IPS-NIHi11 (cell line): ENCODE data around the gene IFI27.

Experiments used
- DNase-seq: peaks from one replicate; pipeline ENCODE4 v3.0.0; 2012; ENCODE audit warnings: mixed read lengths, low spot score

IFI27 gene

DNA sequence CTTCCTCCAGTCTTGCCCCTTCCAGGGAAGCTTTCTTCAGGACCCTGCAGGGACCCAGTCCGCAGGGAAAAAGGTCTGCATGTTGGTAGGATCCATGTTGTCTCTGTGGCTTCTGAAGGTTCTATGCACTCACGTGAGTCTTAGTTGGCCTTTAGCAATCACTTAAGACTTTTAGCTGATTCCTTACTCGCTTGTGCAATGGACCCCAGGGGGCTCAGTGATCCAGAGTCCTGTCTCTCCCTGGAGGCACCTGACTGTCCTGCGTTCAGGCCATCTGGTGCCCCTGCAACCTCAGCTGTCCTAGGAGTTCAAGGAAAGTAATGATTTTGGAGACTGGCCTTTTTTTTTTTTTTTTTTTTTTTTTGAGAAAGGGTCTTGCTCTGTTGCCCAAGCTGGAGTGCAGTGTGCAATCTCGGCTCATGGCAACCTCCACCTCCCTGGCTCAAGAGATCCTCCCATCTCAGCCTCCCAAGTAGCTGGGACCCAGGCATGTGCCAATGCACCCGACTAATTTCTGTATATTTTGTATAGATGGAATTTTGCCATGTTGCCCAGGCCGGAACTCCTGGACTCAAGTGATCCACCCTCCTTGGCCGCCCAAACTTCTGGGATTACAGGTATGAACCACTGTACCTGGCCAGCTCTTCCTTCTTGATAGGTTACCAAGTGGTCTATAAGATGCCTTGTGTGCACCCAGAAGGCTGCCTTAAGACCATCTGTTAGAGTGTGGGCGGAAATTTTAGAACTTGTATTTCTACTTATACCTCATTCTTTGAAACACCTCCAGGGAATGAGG is 14.2 kb downstream of the IFI27 start:
- no peak for DNase-seq

DNA sequence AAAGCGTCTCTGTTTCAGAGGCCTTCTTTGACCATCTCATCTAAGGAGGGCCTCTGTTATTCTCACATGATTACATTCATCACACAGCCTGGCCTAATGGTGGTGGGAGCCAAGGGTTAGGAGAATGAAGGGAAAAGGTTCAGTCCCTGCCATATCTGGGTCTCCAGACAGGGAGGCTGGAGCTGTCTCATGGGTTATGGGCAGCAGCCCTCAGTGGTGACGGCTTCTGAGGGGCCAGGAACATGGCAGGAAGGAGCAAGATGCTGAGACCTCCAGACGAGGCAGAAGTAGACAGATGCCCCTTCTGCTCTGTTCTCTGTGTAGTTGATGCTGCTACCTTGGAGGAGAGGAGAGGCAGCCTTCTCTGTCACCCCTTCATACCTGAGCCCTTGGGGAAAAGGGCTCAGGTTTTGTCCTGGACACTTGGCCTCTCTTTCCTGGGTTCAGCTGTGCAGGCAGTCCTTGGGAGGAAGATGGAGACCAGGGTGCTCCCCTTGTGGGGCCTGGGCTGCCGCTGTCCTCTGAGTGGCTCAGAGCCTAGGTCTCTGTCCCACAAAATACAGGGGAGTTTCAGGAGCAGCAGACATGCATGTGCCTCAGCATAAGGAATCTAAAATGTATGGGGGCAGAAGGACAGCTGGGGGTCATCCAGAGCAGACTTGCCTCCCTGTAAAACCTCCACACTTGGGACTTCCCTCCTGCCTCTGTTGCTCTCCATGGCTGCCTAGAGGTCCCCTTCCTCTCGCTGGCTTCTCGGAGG is 15.3 kb downstream of the IFI27 start:
- DNase-seq, result no peak

DNA sequence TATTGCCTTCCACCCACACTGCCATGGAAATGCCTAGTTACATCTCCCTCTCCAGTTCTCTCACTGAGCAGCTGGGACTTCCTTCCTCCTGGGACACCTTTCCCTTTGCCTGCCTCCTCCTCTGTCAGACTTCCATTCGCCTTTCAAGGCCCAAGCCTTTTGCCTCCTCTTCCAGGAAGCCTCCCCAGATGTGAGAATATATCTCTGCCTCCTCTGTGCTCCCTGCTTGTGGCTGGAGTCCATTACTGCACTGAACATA is 15.8 kb downstream of the IFI27 start:
- no peak for DNase-seq

DNA sequence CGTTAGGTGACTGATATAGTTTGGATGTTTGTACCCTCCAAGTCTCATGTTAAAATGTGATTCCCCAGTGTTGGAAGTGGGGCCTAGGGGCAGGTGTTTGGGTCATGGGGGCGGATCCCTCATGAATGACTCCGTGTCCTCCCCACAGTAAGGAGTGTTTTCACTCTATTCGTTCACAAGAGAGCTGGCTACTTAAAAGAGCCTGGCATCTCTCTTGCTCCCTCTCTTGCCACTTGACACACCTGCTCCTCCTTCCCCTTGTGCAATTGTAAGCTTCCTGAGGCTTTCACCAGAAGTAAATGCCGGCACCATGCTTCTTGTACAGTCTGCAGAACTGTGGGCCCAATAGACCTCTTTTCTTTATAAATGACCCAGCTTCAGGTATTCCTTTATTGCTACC is 16.3 kb downstream of the IFI27 start:
- DNase-seq, result no peak

DNA sequence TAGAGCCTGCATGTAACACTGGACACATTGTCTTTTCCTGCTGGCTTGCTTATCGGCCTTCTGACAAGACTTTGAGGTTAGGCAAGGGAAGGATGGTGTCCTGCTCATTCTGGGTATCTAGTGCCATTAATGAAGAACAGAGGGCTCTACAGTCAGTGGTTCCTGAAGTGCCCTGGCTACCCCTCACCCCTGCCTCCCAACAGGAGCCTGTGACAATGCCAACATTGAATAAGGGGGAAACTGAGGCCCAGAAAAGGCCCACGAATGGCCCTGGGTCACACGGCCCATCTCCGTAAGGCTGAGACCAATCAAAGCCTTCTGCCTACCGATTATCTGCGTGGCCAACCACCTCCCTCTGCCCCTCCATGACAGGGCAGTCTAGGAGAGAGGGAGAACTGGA is 16.8 kb downstream of the IFI27 start:
- no peak for DNase-seq

DNA sequence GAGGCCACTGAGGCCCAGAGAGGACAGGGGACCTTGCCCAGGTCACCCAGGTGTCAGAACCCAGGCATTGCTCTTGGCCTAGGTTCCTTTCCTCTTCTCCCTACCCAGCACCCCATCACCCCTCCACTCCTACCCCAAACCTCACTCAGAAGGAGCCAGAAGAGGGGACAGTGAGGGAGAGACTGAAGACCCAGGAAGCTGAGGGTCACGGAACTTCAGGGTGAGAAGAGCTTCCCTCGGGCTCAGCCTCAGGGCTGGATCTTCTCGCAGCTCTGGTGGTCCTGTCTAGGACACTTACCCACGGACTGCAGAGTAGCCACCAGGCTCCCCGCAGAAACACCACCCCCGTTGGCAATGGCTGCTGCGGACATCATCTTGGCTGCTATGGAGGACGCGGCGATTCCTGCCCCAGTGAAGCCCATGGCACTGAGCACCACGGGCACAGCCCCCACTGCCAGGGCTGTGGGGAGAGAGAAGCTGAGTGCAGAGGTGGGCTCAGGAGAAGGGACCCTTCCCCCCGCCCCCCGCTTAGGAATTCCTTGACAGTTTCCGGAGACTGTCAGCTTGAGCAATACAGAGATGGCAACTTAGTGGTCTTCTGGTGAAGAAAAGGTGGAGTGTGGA is 17.8 kb downstream of the IFI27 start:
- DNase-seq, result no peak

DNA sequence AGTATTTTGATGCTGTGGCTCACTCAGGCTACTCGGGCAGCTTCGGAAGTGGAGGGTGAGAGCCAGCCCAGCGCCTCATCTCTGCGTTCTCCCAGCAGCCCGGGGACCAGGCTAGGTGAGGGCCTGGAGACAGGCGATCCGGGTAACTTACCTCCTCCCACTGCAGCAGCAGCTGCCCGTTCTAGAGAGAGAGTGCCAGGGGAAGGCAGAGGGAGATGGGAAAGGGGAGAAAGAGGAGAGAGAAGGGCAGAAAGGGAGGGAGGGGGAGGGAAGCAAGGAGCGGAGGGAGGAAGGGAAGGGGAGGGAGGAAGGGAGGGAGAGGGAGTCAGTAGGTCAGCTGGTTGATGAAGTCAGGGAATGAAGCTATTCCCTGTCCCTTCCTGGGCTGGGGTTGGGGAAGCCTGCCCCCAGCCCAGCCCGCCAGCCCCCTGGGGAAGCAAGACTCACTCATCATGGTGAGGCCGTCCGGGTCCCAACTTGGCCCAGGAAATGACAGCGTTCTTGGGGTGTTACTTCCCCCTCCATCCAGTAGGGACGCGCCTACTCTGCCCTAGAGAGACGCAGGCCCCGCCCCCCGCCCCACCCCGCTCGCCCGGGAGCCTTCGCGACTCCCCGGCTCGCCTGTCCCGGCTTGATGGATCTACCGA is 18.7 kb downstream of the IFI27 start, which contains the start of gene IFI27L2:
TSS of gene IFI27L2 (minus strand) at position 494 of the 647 bp plus-strand sequence. CDS start at position 454, 40 bp downstream.
- DNase-seq, result peak; percentile 92

DNA sequence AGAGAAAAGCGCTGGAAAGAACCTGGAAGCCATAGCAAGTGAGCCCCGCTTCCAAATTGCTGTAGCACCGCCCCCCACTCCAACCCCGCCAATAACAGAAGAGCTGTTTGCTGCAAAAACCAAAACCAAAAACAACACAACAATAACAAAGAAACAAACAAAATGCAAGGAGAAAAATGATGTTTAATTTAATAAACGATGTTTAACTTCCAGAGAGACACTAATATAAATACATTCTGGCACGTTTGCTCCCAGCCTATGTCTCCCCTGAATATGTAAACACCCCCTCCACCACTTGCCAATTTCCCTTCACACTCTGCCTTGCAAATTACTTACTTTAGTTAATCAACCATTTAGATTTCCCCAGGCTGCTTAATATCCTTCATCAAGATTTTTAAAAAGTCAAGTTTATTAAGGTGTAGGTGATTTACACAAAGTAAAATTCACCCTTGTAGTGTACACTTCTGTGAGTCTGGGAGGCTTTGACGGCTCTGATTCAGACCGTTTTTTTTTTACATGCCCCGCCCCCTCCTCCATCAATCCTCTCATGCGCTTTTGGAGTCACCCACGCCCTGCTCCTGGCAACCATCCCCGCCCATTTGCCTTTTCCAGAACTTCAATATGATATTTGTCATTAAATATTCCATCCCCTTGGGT is 19.4 kb downstream of the IFI27 start:
- DNase-seq, result peak; percentile 55

DNA sequence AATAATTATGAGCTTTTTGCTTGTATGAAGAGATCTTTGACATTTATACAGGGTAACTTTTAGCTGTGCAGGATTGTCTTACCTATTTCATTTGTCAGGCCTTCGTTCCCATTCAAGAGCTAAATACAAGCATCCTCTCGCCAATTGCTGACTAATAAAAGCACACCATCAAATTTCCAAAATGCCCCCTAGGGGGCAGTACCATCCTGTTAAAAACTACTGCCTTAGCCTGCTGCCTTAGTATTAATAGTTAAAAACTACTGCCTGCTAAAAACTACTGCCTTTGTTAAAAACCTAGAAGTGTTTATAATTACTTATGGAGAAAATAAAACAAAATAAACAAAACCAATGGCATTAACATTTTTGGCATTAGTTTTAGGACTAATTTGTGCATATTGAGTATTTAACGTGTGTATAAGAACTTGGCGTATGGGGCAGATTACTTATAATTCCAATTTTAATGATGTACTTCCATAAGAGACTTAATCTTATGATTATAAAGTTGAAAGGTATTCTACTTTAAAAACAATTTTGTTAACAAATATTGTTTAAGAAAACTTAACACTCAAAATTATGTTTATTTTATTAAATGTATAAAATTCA is 21.9 kb downstream of the IFI27 start:
- DNase-seq, result peak; percentile 48

DNA sequence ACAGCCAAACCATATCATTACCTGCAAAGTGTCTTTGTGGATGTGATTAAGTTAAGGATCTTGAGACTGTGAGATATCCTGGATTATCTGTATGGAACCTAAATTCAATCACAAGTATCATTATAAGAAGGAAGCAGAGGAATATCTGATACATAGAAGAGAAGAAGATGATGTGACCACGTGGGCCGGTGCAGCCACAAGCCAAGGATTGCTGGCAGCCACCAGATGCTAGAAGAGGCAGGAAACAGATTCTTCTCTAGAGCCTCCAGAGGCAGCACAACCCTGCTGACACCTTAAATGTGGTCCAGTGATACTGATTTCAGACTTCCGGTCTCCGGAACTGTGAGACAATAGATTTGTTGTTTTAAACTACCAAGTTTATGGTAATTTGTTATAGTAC is 24.9 kb downstream of the IFI27 start:
- no peak for DNase-seq

DNA sequence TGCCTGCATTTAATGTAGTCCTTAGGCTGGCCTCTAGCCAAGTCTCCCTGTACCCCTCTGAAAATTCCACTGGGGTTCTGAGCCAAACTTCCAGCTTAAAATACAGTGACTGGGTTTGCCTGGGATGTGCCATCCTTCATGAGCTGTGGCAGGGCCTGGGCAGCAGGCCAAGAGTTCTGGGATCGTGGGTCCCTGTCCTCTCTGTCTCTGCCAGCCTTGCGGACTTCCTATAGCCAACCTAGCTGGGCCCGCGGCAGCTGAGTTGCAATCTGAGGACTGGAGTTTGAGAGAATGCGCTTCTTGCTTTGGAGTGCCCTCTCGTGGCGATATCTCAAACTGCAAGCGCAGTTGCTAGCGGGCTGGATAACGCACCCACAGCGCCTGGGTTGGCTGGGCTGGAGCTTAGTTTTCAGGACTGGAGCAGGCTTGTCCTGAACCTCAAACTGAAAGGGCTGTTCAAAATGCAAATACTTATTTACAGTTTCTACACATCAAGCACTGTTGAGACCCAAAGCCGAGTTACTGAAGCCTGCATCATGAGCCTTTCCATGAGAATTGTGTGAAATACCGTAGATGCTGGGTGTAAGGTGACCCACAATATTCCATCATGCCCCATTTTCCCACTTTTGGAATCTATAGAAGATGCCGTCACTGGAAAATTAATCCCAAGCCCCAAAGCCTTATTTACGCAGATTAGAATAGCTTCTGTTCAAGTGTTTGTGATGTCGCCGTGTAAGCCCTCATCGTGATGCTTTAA is 26.2 kb downstream of the IFI27 start:
- DNase-seq, result peak; percentile 80

DNA sequence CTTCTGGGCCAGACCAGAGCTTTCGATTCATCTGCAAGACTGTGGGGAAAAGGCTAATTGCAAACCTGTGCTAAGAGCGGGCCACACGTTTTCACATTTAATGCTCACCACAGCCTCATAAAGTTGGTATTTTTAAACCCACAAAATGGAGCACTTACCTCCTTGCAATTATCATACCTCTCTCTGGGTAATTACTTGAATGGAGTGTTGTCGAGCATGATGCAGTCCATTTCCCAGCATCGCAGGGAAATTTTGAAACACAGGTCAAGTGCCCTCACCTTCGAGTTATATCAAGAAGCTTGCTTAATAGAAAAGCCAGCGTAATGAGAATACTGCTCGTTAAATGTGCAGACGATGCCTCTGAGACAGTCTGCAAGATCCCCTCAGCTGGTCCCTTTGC is 27.7 kb downstream of the IFI27 start:
- DNase-seq, result no peak

DNA sequence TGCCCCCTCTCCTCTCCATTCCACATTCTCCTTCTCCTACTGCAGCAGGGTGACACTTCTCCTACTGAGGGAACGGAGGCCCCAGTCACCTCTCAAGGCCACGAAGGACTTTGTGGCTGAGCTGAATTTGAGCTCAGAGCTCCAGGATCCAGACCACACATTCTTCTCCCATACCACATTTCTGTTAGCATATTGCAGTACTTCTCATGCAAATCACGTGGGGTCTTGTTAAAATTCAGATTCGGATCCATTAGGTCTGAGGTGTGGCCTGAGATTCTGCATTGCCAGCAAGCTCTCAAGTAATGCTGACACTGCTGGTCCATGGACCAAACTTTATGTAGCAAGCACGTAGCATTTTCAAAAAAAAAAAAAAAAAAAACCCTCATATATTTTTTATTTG is 28.5 kb downstream of the IFI27 start:
- no peak for DNase-seq

DNA sequence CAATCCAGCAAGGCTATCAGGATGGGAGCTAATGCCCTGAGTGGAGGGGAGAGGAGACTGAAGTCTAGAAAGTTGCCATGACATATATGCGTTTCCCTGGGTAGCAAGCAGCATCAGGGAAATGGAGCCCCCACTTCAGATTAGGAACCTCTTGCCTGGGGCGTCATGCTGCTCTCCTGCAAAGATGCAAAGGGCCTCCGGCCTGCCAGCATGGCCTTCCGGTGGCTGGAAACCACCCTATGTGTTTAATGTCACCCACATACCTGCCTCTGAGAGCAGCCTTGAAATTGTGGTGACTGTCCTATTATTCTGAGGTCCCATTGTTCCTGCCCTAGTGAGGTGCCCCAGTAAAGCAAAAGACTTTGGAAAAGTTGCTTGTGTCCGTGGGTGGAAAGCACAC is 28.9 kb downstream of the IFI27 start:
- no peak for DNase-seq

DNA sequence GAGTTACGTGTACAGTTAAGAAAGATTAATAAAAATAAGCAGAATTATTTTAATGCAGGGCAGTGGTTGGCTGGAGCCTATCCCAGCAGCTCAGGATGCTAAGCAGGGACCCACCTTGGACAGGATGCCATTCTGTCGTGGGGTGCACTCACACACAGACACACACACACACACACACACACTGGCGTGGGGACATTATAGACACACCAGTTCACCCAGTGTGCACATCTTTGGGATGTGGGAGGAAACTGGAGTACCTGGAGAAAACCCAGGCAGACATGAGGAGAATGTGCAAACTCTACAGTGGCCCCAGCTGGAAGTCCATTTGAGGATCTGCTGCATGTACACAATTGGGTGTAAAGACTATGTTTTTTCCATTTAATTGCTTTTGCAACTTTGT is 31.7 kb downstream of the IFI27 start:
- DNase-seq, result no peak

DNA sequence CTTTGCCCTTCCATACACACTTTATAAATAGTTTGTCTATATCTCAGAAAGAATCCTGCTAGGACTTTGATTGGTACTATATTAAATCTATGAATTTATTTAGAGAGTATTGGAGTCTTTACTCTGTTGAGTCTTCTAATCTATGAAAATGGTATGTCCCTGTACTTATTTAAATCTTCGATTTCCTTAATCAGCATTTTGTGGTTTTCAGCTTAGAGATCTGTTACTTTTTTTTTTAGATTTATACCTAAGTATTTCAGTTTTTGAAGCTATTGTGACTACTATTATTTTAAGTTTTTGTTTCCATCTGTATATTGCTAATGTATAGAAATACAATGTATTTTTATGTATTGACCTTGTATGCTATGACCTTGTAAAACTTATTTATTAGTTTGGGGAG is 32.3 kb downstream of the IFI27 start:
- DNase-seq, result no peak

DNA sequence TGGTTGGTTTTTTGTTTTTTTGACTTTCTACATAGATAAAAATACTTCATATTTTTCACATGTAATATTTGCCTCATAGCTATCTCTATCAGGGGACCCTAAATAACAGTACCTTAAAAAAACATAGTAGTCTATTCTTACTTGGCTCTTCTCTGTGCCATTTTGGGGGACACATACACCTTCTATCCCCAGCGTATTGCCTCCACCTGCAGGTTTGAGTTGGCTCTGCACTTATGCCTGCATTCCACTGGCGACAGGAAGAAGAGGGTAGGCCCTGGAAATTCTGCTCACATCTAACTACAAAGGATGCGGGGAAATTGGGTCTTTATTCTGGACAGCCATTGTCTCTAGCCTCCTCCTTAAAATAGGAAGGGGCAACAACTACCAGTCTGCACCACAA is 32.7 kb downstream of the IFI27 start:
- peak; percentile 40 for DNase-seq

DNA sequence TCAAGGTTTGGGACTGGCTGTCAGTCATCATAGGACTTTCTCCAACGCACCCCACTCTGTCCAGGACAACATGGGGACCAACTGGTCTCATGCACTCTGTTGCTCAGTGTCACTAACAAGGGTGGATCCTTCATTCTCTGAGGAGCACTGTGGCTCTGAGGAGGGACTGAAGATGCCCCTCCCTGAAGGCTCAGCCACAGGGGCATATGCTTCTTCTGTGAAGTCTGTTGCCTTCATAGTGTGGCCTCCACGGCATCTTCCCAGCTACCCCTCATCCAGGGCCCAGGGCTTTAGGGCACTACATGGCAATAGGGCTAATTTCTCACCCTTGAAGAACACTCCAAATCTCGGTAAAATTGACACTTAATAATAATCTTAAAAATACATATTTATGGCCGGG is 33.2 kb downstream of the IFI27 start:
- DNase-seq, result no peak

DNA sequence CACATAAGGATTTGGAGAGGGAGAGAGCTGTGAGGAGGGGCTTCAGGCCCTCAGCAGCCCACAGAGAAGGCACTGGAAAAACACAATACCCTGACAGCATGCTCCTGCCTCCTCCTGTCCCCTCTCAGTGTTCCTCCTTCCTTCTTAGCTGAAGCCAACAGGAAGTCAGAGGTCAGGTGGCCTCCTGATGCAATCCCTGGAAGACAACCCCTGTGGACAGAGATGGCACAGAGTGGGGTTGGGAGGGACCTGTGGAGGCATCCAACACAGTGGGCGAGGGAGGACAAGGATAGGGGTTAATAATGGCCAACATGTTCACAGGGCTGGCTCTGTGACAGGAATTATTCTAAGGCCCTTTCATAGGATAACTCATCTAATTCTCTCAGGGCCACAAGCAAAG is 34.2 kb downstream of the IFI27 start:
- peak; percentile 37 for DNase-seq

DNA sequence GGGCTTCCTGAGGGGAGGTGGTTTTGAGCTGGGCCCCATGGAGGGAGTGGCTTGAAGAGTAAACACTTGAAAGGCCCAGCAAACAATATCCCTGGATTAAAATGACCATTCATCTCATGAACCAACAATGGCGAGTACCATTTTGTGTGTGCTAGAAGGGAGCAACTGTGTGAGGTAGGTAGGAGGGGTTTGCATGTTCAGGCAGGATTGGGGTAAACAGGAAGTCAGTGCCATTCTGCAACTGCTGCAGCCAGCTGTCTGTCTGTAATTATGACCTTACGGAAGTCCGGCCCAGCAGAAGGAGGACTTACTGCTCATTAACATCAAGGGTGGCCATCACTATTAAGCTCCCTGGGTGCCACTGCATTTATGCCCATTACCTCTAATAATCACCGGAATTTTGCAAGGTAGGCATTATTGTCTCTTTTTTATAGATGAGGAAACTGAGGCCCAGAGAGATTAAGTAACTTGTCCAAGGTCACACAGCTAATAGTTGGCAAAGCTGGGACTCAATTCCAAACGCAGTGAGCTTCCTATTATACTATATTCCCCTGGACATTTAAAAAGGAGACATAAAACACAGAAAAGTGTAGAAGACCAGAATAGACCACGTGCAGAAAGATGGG is 35.5 kb downstream of the IFI27 start:
- no peak for DNase-seq

DNA sequence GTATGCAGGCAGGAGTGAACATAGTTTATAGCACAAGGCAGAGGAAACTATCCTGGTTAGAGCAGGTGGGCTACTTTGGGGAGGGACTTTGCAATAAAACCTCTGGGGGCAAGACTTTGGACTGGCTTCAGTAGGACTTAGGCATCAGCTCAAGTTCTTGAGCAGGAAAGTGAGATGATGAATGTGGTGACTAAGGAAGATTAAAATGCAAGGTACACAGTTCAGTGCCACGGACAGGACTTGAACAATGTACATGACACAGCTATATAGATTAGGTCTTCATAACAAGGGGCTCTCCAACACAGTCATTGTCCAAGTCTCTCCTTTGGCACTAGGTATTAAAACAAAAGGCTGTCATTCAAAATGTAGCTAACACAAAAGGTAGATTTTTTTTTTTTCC is 42.1 kb downstream of the IFI27 start:
- DNase-seq, result no peak
